Islet precursor cell (in vitro differentiated cells): ENCODE data around the gene CATSPER3.

Source experiments
- DNase-seq: peaks from one replicate; pipeline ENCODE4 v3.0.0-alpha.2; 2018

CATSPER3 gene

DNA sequence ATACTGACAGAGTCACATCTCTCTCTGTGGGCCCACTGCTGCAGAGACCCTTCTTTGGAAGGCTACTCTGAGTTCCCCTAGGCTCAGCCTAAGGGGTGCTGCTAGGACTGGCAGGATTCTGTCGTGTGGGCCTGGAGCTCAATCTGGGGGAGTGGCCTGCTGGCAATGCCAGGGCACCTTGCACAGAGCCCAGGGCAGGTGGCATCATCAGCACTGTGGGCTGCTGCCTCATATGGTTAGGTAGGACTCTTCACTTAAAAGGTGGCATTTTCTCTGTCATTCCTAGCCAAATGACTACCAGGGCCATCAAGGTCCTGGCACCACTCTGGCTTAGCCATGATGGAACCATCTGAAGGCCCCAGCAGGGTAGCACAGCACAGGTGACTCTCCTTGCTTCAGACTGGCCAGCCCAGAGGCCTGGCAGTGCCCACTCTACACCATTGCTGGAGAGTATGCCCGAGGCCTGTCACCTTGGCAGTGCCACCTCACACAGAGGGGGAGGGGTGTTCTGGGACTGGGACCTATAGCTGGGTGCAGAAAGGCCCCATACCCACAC, 44.4 kb downstream of the CATSPER3 start:
- peak; percentile 34 for DNase-seq

DNA sequence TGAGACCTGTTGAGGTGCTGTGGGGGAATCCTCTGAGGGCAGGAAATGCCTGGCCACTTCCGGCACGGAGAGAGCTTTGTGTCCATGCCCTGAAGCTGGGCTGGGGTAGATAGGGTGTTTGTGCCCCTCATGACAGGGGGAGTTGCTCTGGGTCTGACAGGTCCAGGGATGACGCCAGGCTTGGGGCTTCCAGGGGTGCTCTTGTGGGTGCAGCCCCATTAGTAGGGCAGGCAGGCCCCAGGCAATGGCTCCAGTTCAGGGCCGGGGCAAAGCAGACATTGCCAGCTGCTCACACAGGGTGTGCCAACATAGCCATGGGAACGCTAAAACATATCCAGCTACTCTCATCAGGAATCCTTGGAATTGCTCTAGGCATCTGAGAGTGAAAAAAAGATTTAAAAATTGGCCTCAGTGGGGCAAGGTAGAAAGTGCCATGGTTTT, 45.3 kb downstream of the CATSPER3 start:
- no peak for DNase-seq

GRCh38 chr5:135013445-135013844, 45.7 kb downstream of the CATSPER3 start:
- DNase-seq = no peak

DNA sequence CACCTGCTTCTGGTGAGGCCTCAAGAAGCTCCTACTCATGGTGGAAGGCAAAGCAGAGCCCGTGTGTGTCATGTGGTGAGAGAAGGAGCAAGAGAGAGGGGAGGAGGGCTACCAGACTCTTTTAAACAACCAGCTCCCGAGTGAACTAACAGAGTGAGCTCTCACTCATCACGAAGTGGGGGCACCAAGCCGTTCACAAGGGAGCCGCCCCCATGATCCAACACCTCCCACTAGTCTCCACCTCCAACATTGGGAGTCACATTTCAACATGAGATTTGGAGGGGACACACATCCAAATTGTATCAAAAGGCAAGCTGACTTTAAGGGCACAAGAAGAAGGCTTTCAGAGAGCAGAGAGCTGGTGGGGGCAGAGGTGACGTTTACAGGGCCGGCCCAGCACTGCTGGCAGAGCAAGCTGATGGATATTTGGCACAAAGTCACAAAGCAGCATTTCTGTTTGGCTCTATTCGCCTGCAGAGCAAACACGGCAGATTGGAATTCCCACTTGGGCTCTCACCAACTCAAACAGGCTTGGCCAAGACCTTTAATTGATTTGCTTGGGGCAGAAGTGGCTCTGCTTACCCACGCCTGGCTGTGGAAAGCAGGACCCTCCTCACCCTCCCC, 46.4 kb downstream of the CATSPER3 start:
- peak; percentile 43 for DNase-seq

DNA sequence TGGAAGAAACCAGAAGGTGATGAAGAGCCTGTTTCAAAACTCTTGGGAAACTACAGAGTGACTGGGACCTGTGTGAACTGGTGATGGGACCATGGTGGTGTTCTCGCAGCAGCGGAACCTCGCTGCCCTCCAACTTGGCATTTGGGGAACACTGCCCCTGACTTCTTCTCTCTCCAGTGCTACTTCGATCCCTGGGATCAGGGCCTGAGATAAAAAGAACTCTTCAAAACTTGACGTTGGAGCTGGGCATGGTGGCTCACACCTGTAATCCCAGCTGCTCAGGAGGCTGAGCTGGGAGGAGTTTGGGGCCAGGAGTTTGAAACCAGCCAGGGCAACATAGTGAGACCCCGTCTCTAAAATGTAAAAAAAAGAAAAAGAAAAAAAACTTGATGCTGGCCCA, 48.2 kb downstream of the CATSPER3 start:
- peak; percentile 10 for DNase-seq

GRCh38 chr5:135016861-135017290, 49.2 kb downstream of the CATSPER3 start:
- DNase-seq = peak; percentile 24

- no peak for DNase-seq
Observed at GRCh38 chr5:135018457-135018856, 50.8 kb downstream of the CATSPER3 start.

- DNase-seq = no peak
Observed at GRCh38 chr5:135019314-135019713, 51.6 kb downstream of the CATSPER3 start.

DNA sequence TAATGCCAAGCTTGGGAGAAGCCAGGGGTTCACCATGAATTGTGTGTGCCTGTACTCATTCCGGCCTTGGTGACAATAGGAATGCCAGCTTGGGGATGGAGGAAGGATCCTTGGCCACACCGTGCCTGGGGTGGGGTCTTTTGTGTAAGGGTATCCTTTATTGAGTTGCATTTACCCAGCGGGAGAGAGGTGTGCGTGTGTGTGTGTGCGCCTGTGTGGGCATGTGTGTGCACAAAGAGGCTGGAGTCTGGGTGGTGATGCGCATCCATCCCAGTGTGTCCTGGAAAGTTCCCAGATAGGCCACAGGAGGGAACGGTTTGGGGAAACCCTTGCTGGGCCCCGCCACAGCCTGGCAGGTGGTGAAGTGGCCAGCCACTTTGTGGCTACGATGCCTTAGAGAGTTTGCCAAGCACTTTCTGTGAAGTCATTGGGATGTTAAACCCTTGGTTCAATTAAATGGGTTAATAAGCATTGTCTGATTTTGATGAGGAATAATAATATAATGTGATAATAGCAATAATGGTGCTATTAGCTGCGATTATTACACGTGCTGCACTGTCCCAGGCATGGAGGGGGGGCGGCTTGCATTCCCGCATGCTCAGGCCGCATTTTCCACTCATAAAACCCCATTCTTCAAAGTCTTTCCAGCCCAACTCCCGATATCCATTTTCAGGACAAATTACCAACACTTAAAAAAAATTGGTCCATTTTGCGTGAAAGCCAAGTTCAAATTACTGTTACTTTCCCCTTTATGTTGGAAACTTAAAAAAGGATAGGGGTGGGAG, 52.6 kb downstream of the CATSPER3 start:
- no peak for DNase-seq

DNA sequence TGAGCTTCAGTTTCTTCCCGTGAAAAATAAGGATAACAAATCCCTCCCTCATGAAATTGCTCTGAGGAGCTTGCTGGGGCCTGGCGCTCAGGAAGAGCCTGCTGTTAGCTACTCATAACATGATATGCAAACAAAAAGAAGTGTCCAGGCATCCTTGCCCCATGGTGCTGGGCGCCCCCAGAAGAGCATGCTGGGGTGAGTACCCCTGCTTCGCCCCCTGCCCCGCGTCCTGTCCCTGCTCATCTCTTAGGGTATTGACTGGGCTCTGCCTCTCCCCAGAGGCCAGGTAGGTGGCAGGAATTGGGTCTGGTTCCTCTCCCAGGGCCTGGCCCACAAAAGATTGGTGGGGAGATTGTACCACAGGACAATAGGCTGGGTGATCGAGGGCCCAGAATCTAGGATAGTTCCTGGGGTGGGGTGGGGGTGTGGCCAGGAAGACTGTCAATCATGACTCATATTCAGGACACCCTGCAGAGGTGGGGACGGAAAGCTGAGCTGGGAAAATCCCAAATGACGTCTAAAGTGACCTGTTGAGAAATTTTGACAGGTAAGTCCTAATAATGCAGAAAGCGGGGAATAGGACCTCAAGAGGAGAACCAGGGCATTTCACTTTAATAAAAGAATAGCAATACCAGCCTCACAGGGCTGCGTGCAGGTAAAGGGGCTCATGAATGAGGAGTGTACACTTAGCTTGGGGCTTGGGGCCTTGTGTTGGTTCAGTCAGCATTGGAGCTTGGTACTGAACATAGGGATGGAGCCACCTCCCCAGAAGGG, 57.4 kb downstream of the CATSPER3 start:
- no peak for DNase-seq

DNA sequence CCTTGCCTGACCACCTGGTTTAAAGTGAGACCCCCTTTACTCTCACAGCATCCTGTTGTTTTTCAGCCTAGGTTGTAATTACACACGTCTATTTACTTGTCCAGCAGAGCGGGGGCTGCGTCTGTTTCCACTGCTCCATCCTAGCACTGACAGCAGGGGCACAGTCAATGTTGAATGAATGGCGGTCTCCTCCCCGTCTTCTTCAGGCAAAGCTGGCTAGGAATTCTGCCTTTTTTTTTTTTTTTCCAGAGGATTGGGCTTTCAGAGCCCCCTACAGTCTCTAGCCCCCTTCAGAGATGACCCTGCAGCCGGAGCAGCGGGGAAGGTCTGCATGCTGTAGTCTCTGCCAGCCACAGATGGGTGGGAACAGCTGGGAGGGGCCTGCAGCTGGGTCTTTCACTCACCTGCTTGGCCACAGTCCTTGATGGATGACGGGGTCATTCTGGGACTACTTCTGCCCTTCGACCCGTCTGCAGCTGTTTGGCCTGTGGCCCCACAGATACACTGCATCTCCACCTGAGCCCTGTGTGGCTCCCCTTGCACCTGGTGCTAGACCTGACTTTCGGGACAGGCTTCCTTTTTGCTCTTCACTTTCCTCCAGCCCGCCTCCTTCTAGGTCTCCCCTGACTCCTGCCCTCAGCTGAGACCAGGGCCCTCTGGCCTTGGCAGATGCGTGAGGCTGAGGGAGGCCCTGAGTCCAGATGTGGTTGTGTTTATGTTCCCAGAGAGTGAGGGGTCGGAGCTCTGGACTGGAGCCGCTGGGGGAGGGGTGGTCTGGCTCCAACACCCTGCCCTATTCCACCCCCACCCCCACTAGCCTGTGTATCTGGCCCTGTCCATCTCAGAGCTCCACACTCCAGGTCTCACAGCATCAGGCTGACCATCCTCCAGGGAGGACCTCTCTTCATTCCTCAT, 58.3 kb downstream of the CATSPER3 start:
- no peak for DNase-seq

DNA sequence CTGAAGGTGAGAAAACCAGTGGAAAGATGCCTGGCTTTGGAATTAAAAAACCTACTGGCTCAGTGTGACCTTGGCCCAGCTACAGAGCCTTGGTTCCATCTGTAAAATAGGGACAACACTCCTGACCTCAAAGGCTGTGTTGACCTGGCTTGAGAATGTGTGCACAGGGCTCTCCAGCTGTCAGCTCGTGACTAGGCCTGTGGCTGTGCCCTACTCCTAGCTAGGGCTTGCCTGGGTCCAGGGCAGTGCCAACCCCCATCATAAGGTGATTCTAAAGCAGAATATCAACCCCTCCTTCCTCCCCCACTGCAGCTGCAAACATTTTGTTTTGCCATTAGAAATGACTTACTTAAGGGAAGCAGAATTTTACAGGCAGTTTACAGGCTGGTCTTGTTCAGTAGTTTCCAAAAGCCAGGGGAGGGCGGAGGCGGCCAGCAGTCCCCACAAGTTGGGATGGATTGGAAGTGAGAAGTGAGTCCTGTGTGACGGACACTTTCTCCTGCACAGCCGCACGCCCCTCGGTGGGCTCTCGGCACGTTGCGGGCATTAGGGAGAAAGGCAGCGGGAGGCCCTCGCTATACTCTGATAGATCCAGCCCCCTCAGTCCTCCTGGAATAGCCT, 59.0 kb downstream of the CATSPER3 start:
- DNase-seq = no peak

DNA sequence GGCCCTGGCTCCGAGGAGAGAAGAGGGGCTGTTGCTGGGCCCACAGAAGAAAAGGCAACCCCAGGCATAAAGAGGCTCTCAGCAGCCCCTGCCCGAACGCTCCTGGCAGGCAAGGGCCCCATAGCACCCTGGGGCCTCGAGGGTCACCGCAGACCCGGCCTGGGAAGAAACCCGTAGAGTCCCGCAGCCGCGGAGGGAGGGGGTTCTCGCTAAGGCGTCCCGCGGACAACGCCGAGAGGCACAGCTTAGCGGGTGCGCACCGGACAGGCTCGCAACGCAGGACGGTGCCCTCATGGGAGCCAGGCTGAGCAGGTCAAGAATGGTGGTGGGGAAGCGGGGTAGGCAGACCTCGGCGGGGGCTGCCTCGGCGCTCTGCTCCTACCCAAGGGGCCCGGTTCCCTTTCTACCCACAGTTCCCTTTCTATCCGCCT, 59.6 kb downstream of the CATSPER3 start:
- DNase-seq = no peak

DNA sequence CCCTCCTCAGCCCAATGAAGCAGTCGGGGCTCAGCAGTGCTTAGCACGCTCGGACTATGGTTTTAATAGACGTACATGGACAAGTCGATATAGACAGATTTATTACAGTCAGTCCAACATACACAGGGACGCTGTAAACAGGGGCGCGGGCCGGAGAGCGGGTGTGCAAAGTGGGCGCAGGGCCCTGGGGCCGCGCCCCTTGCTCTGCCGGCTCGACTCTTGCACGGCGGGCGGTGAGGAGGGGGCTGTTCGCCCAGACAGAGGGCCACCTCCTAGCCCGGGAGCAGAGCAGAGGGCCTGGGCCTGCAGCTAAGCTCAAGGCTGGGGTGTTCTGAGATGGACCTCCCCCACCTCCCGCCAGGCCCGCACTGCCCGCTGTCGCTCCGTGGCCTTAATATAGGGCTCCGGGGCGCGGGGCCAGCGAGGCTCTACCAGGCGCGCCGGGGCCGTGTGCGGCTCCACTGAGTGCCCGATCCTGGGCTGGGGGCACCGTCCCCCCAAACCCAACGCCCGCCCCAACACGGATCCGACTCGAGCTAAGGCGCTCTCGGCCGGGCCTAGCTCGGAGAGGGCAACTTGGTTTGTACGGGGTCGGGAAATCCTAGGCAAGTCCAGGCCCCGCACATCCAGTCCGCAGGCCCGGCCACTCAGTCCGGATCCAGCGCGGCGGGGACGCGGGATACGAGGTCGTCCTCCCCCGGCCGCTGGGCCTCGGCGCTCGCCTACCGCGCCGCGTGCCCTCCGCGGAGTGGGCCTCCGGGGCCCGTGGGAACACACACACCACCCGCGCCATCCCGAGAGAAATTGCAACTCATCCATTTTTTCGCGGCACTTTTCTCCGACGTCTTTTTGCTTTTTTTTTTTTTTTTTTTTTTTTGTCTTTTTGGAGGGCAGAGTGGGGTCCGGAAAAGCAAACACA, 60.2 kb downstream of the CATSPER3 start:
- no peak for DNase-seq

GRCh38 chr5:135028791-135029476, 61.2 kb downstream of the CATSPER3 start:
- DNase-seq = peak; percentile 73

DNA sequence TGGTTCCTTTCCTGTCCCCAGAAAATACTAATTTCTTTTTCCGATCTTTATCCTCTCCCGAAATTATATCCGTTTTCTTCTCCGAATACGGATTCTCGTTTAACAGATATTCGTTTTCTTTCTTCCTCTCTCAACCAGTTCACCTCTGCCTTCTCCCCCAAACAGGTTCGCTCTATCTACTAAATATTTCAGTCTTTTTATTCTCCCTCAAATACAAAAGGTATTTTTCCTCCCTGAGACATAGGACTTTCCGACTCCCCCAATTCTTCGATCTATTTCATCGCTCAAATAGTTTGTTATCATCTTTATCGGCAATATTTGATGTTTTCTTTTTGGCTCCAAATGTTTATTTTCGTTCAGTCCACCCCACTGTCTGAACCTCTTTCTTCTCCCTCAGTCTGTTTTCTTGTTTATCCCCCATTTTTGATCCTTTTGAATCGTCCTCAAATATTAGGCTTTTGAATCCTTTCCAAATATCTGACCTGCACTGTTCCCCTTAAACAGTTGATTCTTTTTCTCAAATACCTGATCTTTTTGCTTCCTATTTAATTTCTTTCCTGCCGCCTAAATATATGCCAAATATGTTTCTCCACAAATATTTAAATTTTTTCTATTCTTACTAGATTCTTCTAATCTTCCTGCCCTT, 61.9 kb downstream of the CATSPER3 start:
- DNase-seq = no peak

DNA sequence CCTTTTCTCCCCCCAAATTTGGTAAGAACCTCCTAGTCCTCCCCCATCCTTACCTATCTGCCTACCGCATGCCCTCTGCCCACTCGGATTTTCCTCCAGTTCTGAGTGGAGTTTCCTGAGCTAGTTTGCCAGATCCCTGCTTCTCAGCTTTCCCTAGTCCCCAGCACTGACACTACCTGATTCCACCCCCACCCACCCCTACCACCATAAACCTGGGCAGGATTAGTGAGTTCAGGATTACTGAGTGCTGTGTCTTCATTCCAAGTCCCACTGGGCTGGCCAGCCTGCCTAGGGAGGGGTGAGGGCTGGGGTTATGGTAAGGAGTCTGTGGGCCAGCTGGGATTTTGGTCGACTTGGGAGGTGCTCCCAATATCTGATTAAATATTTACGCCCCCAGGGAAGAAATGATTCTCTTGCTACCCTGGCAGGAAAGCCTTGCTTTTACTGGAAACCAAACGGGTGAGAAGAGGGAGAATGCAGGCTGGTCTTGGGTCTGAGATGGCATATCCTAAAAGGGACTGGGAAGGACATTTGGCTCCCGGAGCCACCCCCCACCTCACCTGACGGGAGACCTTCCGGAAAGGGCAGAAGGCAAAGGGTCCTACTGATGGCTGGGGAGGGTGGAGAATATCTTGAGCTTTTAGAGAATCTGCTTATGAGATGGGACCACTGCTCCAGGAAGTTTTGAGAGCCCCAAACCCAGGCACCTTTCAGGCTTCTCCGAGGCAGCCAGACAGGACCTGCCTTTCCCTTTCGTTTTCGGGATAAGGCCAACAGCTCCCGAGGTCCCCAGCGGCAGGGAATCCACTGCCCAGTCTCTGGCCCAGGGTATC, 62.6 kb downstream of the CATSPER3 start:
- peak; percentile 68 for DNase-seq
